CD4-positive, alpha-beta T cell treated with Interleukin-21 for 1 hour (primary cell): ENCODE results near the gene CAPRIN2.

Source experiments
- DNase-seq: peaks from one replicate; pipeline ENCODE4 v3.0.0-alpha.2; 2020

CAPRIN2 gene

GRCh38 chr12:30696486-30696885, 58.3 kb downstream of the CAPRIN2 start:
- no peak for DNase-seq

- DNase-seq: no peak
Observed at GRCh38 chr12:30696103-30696408, 58.7 kb downstream of the CAPRIN2 start.

- DNase-seq: peak; percentile 89
Observed at GRCh38 chr12:30695199-30696102, 59.3 kb downstream of the CAPRIN2 start, which contains the start of gene IPO8. Gene IPO8 (minus strand): TSS chr12:30695869. CDS start chr12:30695647, 222 bp downstream.

- DNase-seq: no peak
Observed at GRCh38 chr12:30694412-30695198, 60.1 kb downstream of the CAPRIN2 start.

GRCh38 chr12:30692470-30692869, 62.3 kb downstream of the CAPRIN2 start:
- DNase-seq: no peak

- DNase-seq: no peak
Observed at GRCh38 chr12:30691122-30691879, 63.5 kb downstream of the CAPRIN2 start.

GRCh38 chr12:30687265-30687986, 67.3 kb downstream of the CAPRIN2 start:
- DNase-seq: no peak

- no peak for DNase-seq
Observed at GRCh38 chr12:30679241-30679640, 75.5 kb downstream of the CAPRIN2 start.

- no peak for DNase-seq
Observed at GRCh38 chr12:30678221-30678620, 76.5 kb downstream of the CAPRIN2 start.

- DNase-seq: no peak
Observed at GRCh38 chr12:30661210-30661609, 93.5 kb downstream of the CAPRIN2 start.
